Fibroblast of pulmonary artery (primary cell): ENCODE measurements around the gene TBC1D22B.
"Not testable (repeated sequence)": the region's sequence is repeated elsewhere in the genome, so short reads cannot be mapped to it uniquely, and the experiment has no call there.

Source experiments
- DNase-seq: peaks from one replicate; pipeline ENCODE4 v3.0.0-alpha.2; 2010; ENCODE audit warnings: low read depth
- H3K4me3 ChIP-seq: replicated peaks from 2 replicates; pipeline ENCODE4 v1.5.1; 2011; ENCODE audit warnings: low read depth, mild to moderate bottlenecking, control low read depth, low read length, moderate library complexity
- CTCF ChIP-seq: IDR thresholded peaks from 2 replicates; pipeline ENCODE4 v1.5.1; 2011; ENCODE audit warnings: mild to moderate bottlenecking, control low read depth, low read length, inconsistent platforms; ENCODE audit errors: missing control alignments

Gene TBC1D22B

DNA sequence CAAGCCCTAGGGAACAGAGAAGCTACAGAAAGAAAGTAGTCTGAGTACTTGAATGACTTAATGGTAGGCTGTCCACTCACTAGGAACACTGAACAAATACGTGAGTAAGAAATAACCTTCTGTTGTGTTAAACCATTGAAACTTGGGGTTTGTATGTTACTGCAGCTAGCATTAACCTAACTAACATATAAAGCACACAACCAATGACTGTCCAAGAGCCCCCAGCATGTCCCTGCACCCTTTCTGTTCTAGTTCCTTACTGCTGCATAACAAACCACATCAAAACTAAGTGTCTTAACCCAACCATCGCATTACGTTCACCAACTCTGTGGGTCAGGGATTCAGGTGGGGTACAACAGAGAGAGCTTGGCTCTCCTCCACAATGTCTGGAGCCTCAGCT is 85.7 kb downstream of the TBC1D22B start:
- DNase-seq = no peak
- H3K4me3 ChIP-seq = no peak overlapping the region
- TF ChIP-seq CTCF = no peak

GRCh38 chr6:37344308-37344707 is 86.7 kb downstream of the TBC1D22B start:
- no peak for TF ChIP-seq CTCF
- no peak overlapping the region for H3K4me3 ChIP-seq

GRCh38 chr6:37345804-37346203 is 88.2 kb downstream of the TBC1D22B start:
- H3K4me3 ChIP-seq, DNase-seq: not testable (repeated sequence)

More at GRCh38 chr6:37344308-37344707, 86.7 kb downstream of the TBC1D22B start:
- DNase-seq = no peak

DNA sequence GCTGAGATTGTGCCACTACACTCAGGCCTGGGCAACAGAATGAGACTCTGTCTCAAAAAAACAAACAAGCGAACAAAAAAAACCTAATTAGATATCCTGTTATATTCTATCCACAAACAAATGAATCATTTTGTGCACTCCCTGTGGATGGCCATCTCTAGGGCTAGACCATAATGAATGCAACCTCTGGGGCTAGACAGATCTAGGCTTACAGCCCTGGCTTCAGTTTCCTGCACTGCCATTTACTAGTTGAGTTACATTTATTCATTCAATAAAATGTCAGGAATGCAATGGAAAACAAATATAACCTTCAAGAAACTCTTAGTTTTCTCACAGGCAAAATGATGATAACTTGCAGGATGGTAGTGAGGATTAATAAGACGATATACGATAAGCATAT is 89.6 kb downstream of the TBC1D22B start:
- no peak for DNase-seq
- no peak for TF ChIP-seq CTCF
- H3K4me3 ChIP-seq = no peak overlapping the region

DNA sequence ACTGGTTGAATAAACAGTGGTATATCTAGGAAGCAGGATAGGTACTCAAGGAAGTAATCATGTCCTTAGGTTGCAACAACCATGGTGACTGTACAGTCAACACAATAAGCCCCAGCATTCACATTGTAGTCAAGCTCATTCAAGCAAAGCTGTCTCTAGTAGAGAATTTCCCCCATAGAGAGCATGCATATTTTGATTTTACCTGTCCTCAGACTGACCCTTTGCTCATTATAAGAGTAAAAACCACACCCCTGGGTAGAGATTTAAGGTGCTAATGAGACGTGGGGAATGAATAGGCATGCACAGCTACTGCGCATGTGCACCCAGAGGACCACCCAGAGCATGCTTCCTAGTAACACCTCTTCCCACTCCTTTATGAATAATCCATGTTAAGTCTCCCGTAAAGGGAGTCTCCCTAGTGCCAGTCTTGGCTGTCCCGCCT is 90.1 kb downstream of the TBC1D22B start:
- H3K4me3 ChIP-seq = no peak overlapping the region
- TF ChIP-seq CTCF = no peak
- no peak for DNase-seq

- no peak overlapping the region for H3K4me3 ChIP-seq
- no peak for TF ChIP-seq CTCF
- no peak for DNase-seq
Observed at GRCh38 chr6:37351027-37351426, 93.5 kb downstream of the TBC1D22B start.

- no peak for DNase-seq
- no peak for TF ChIP-seq CTCF
- H3K4me3 ChIP-seq = no peak overlapping the region
Observed at GRCh38 chr6:37352384-37352783, 94.8 kb downstream of the TBC1D22B start.
